ENCODE results near the gene PRR18.

PRR18 gene

DNA sequence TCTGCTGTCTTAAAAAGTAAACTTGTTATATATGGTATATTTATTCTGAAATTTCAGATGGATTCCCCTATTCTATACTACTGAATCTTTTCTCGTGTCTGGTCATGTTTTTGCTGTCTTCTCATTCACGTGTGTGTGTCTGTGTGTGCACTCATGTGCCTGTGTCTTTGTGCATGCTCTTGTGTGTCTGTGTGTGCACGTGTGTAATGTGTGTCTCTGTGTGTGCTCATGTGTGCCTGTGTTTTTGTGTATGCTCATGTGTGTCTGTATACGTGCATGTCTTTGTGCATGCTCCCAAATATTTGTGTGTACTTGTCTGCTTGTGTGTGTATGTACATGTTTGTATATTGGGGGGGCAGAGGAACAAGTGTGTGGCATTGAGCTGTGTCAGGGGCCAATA lies 34.0 kb downstream of the PRR18 start:
- DNase-seq = no peak

DNA sequence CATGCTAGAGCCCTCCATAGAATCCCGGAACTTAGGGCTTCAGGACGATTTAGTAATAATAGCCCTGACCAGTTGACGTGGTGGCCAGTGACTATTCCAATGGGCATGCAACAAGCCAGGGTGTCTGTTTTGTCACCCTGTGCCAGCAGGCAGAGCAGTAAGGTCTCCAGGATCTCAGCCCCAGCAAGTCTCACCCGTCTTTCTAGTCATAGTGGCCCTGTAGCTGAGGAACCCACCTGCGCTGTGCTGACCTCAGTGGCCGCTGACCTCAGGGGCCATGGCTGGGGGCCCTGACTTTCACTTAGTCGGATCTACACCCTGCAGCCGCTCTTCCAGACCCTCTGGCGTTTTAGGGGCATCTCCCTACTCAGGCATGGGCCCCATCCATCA lies 36.8 kb downstream of the PRR18 start:
- no peak for DNase-seq

DNA sequence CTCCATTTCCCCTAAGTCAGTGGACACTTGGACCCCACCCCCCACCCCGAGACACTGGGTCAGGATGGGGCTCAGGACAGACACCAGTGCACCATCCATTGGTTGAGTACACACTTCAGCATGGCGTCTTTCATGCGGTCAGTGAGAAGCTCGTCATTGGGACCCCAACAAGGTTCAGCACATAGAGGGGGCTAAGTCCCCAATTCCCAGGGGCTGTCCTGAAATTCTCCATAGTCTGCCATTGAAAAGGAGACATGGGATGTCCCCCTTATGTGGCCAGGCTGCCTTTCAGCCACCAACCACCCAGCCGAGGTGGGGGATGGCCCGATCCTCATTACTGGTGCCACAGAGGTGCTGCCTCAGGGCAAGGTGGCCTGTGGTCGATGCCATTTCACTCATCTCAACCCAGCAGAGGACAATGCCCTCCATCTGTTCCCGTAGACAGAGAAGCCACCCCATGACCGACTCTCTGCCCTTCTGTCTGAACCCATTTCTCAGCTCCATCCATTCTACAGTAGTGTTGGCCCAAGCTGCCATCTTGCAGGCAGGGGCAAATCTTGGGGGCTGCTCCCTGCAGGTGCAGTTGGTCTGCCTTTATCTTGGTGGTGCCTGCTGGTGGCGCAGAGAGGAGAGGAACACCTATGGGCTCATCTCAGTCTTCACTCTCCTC lies 37.4 kb downstream of the PRR18 start:
- no peak for DNase-seq

DNA sequence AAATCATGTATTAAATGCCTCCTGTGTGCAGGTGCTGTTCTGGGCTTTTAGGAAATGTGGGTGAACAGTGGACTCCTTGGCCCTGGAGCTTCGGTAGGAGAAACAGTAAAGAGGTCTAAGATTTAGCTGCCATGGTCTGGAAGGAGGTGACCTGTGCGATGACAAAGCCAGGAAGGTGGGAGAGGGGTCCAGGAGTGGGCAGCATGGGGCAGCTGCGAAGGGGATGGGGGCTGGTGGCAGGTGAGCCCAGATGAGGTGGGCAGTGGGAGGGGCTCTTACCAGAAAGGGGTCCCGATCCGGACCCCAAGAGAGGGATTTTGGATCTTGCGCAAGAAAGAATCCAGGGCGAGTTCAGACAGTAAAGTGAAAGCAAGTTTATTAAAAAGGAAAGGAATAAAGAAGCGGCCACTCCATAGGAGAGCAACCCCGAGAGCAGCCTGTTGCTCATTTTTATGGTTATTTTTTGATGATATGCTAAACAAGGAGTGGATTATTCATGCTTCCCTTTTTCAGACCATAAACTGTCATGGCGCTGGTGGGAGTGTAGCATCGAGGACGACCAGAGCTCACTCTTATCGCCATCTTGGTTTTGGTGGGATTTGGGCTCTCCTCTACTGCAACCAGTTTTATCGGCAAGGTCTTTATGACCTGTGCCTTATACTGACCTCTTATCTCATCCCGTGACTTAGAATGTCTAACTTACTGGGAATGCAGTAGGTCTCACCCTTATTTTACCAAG lies 38.7 kb downstream of the PRR18 start:
- DNase-seq = no peak

DNA sequence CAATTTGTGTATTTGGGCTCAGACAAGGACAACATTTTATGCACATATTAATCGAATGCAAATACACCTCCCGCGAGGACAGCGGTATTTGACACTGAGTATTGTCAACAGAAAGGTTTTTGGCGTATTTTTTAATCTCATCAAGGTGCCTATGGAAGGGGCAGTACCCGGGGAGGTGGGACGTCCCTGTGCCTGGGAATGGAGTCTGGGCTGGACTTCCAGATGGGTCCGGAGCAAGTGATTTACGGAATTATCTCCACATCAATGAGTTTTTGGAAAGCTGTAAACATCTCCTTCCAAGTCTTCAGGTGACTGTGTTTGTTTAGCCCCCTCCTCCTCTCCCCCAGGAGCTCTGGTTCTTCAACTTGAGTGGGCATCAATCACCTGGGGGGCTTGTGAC lies 39.8 kb downstream of the PRR18 start:
- DNase-seq = no peak

DNA sequence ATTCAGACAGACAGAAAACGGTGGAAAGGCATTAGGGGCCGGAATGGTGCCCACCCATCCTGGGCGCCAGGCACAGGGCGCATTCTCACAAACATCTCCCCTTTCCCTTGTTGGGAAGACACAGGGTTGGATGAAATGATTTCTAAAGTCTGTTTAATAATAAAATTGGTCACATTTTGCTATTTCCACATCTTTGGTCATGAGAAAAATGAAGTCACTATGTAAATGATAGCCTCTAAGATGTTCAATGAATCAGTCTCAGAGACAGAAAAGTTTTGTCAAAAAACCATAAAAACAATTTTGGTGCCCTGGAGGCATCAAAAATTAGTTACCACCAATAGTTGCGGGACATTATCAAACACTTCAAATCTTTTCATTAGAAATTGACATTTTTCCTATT lies 40.7 kb downstream of the PRR18 start:
- DNase-seq = no peak

DNA sequence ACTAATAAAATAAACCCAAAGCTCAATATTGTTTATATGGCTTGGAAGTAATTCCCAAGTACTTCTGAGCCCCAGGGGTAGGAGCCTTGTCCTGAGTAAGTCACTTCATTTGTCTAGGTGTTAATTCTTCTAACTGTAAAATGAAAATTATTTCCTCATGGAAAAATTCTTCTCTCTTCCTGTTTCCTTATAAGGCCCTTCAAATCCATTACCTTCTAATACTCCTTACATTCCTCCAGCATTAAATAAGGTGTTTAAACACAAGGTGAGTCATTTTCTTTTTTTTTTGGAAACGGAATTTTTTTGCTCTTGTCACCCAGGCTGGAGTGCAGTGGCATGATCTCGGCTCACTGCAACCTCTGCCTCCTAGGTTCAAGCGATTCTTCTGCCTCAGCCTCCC lies 41.9 kb downstream of the PRR18 start:
- no peak for DNase-seq

DNA sequence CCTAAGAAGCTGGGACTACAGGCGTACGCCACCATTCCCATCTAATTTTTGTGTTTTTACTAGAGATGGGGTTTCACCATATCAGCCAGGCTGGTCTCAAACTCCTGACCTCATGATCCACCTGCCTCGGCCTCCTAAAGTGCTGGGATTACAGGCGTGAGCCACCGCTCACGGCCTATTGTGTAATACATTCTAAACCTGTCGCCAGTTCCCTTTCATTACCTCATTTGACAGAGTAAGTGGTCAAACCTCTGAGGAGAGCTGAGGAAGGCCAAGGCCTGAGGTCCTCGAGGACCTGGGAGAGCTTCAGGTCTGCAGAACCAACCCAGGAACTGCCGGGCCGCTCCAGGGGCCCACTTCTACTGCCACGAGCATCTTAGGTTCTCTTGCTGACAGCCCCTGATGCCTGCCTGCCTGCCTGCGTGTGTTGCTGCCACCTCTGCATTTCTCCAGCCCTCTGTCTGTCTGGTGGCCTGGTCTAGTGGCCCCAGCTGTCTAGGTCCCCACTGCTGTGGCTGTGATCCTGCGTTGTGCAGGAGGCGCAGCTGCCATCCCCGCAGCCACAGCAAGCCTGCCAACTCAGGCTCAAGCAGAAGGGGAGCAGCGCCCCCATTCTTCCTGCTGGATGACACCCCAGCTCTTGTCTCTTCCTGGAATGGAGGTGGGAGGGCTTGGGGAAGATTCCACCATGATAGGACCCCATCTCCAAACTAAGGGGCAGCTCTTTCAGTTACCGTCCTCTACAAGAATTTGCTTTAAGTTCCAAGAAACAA lies 45.3 kb downstream of the PRR18 start:
- DNase-seq = no peak

DNA sequence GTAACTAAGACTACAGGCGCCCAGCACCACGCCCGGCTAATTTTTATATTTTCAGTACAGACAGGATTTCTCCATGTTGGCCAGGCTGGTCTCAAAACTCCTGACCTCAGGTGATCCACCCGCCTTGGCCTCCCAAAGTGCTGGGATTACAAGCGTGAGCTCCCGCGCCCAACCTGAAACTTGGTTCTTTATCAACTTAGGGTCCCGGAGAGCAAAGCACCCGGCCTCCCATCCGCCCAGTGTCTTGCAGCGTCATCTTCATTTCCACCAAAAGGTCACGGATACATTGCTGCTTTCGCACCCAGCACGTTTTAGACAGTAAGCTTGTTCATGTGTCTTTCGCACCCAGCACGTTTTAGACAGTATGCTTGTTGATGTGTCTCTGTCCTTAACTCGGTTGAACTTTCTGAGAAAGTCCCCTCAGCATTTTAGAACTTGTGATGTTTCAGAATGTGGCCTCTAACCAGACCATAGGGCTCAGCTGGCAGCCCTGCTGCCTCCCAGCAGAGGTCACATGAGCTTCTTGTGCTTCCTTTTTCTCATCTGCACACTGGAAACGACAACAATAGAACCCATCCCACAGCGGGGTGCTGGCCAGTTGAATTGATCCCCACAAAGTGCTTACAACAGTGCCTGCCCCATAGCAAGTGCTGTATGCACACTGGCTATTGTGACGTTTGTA lies 48.8 kb downstream of the PRR18 start:
- peak in 1 of 2 experiments; percentile 9 for DNase-seq

DNA sequence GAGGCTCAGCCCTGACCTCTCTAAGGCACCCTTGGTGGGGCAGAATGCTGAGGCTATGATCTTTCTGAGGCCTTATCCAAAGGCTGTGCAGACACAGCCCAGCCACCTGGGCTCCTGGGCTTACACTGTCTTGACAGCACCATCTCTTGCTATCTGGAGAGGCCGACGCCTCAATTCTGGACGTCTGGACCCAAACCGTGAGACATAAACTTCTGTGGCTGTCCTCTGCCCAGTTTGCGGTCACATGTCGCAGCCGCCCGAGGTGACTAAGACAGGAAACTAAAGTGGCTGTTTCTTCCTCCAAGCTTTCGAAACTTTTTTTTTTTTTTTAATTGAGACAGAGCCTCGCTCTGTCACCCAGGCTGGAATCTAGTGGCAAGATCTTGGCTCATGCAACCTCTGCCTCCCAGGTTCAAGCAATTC lies 49.3 kb downstream of the PRR18 start:
- DNase-seq = peak; percentile 41 to 57

DNA sequence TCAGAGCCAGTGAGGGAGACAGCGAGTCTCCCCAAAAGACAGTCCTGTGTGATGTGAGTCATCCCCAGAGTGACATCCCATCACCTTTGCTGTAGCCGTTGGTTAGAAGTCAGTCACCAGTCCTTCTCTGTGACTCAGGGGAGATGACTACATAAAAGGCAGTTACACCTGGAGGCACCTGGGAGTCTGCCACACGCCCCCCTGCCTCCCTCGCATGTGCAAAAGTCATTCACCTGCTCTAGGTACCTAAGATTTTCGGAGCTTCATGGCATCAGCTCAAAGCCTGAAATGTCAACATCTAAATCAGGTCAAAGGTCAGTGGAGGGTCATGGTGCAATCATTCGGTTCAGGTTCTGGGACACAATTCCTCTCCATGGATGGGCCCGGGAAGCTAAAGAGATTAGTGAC lies 50.3 kb downstream of the PRR18 start:
- DNase-seq = peak; percentile 61 to 68

Measured in activated CD4-positive, alpha-beta T cell treated with anti-CD3 and anti-CD28 coated beads, Interleukin-2, amount 50 U/mL, for 4 hours (primary cell).